A549 (cell line): ENCODE measurements around the gene TLX3. TPM values are rescaled to one million over a fixed set of nuclear protein-coding genes. Genes with fewer than 3 reads are reported as not detected.

Experiments
- ATAC-seq, 2 experiments: fragments of 200-7000 bp in 1 of 2; fragments of >200 bp in 1 of 2; cut with Nextera tagmentation in 1 of 2; cut with Tn5 transposase in 1 of 2; 3 replicates each; pipeline versions ENCODE4 v1.8.0 to v1.9.1; 2018 to 2020; ENCODE audit warnings: mild to moderate bottlenecking in 1 of 2, moderate library complexity in 1 of 2
- CTCF ChIA-PET: fragments of 300-600 bp; sonication (Branson Sonifier 250); formaldehyde crosslinking; extraction: SDS; loops from one replicate; lab custom pipeline; 2021; ENCODE audit warnings: antibody characterized with exemption, inconsistent platforms; lab: Yijun Ruan, JAX
- POLR2A ChIA-PET: fragments of 350-600 bp; formaldehyde crosslinking; extraction: SDS; loops from one replicate; lab custom pipeline; 2021; ENCODE audit warnings: antibody characterized with exemption, inconsistent platforms; lab: Yijun Ruan, JAX
- DNase-seq, 2 experiments: peaks; one replicate each; pipeline versions ENCODE4 v3.0.0 to v3.0.0-alpha.2; 2011 to 2016; ENCODE audit warnings: low read depth in 1 of 2, low spot score in 1 of 2
- FAIRE-seq: peaks from 2 replicates; lab custom pipeline; 2011; peaks lifted over from hg19 to GRCh38; lab: Jason Lieb, UNC
- H3K27ac ChIP-seq, 2 experiments: fragments of >200 bp; sonication (Bioruptor Twin); formaldehyde crosslinking; 3 replicates each; pipeline ENCODE4 v1.5.1; 2016 to 2017
- H3K4me1 ChIP-seq: fragments of >200 bp; sonication (Bioruptor Twin); formaldehyde crosslinking; 3 replicates; pipeline ENCODE4 v1.6.1; 2016
- H3K4me2 ChIP-seq: fragments of >200 bp; sonication (Bioruptor Twin); formaldehyde crosslinking; 3 replicates; pipeline ENCODE4 v1.6.1; 2016
- H3K4me3 ChIP-seq: fragments of >200 bp; sonication (Bioruptor Twin); formaldehyde crosslinking; 3 replicates; pipeline ENCODE4 v1.5.1; 2016
- H3K9me3 ChIP-seq: fragments of >200 bp; sonication (Bioruptor Twin); formaldehyde crosslinking; 3 replicates; pipeline ENCODE4 v1.6.1; 2016
- ATOH8 ChIP-seq: fragments of 250-450 bp; sonication (Bioruptor Pico); IDR thresholded peaks from 2 replicates; pipeline ENCODE4 v1.5.0; 2020; ENCODE audit warnings: low read depth, mild to moderate bottlenecking, moderate library complexity
- BCL3 ChIP-seq: fragments of >200 bp; sonication (Bioruptor Twin); formaldehyde crosslinking; IDR thresholded peaks from 3 replicates; pipeline ENCODE4 v1.6.1; 2016
- CBX8 ChIP-seq: fragments of 200-600 bp; sonication (generic); IDR thresholded peaks from 2 replicates; pipeline ENCODE4 v1.6.1; 2016
- FOXS1 ChIP-seq: fragments of 250-450 bp; sonication (Bioruptor Pico); IDR thresholded peaks from 2 replicates; pipeline ENCODE4 v1.5.0; 2020; ENCODE audit warnings: mild to moderate bottlenecking, moderate library complexity
- GATA3 ChIP-seq: IDR thresholded peaks from 2 replicates; pipeline ENCODE4 v1.6.1; 2012; ENCODE audit warnings: borderline replicate concordance
- HOXB13 ChIP-seq: fragments of 250-450 bp; sonication (Bioruptor Pico); IDR thresholded peaks from 2 replicates; pipeline ENCODE4 v1.5.0; 2020; ENCODE audit warnings: low read depth, mild to moderate bottlenecking, moderate library complexity
- KDM1A ChIP-seq: fragments of 200-600 bp; sonication (generic); IDR thresholded peaks from 2 replicates; pipeline ENCODE4 v1.6.1; 2016; ENCODE audit warnings: low read depth, mild to moderate bottlenecking
- MAZ ChIP-seq: fragments of 150-350 bp; IDR thresholded peaks from 2 replicates; pipeline ENCODE4 v1.6.1; 2014; ENCODE audit warnings: antibody characterized with exemption, low read depth, low read length, borderline replicate concordance
- NPAS2 ChIP-seq: fragments of 250-450 bp; sonication (Bioruptor Pico); IDR thresholded peaks from 2 replicates; pipeline ENCODE4 v1.8.0; 2022; ENCODE audit warnings: mild to moderate bottlenecking, moderate library complexity, borderline replicate concordance
- NR3C1 ChIP-seq: fragments of >200 bp; sonication (Bioruptor Twin); formaldehyde crosslinking; IDR thresholded peaks from 3 replicates; pipeline ENCODE4 v1.6.1; 2017
- PBX3 ChIP-seq: IDR thresholded peaks from 2 replicates; pipeline ENCODE4 v1.6.1; 2012
- POLR2AphosphoS2 ChIP-seq: conservative IDR thresholded peaks from 2 replicates; pipeline ENCODE4 v1.6.1; 2012; ENCODE audit warnings: low read length, improper control_type of control experiment, inconsistent platforms
- RAD21 ChIP-seq, 2 experiments: fragments of >200 bp in 1 of 2; sonication (Bioruptor Twin) in 1 of 2; formaldehyde crosslinking in 1 of 2; IDR thresholded peaks in 1 of 2; conservative IDR thresholded peaks in 1 of 2; 2 replicates in 1 of 2; 3 replicates in 1 of 2; pipeline ENCODE4 v1.6.1; 2012 to 2018; ENCODE audit warnings: inconsistent platforms in 1 of 2
- RCOR1 ChIP-seq: fragments of 150-350 bp; IDR thresholded peaks from 2 replicates; pipeline ENCODE4 v1.6.1; 2014; ENCODE audit warnings: antibody characterized with exemption, low read length, low read depth
- RFX5 ChIP-seq: fragments of 450-650 bp; IDR thresholded peaks from 2 replicates; pipeline ENCODE4 v1.7.1; 2014; ENCODE audit warnings: antibody characterized with exemption, mild to moderate bottlenecking, moderate library complexity
- RNF2 ChIP-seq: fragments of 200-600 bp; sonication (generic); IDR thresholded peaks from 2 replicates; pipeline ENCODE4 v1.6.1; 2016; ENCODE audit warnings: low read depth, mild to moderate bottlenecking, antibody characterized with exemption, moderate library complexity, borderline replicate concordance
- SMC3 ChIP-seq: fragments of >200 bp; sonication (Bioruptor Twin); formaldehyde crosslinking; IDR thresholded peaks from 3 replicates; pipeline ENCODE4 v1.6.1; 2018; ENCODE audit warnings: inconsistent platforms
- ZSCAN20 ChIP-seq: fragments of 250-450 bp; sonication (Bioruptor Pico); IDR thresholded peaks from 2 replicates; pipeline ENCODE4 v1.8.0; 2022; ENCODE audit warnings: mild to moderate bottlenecking, moderate library complexity
- WGBS: methylation state at CpG from one replicate; pipeline ENCODE4 v1.1.6; 2017; ENCODE audit errors: missing lambda C conversion rate; 5-methylcytosine and 5-hydroxymethylcytosine counted together
- polyA plus RNA-seq, 4 experiments: library from polyadenylated mRNA; depleted of rRNA in 3 of 4; stranded (reverse); fragments of >200 nt; fragmentation: RNase III in 1 of 4; extraction: RNeasy Plus Mini Kit Qiagen cat#74134 plus additional on column Dnase treatment in 1 of 4; gene quantifications; 2 replicates in 3 of 4; 3 replicates in 1 of 4; pipeline ENCODE4 v1.2.3, GENCODE V29; 2011 to 2017

Gene TLX3
- polyA plus RNA-seq, 2 of the 4 experiments (the other 2 are of a cell fraction), result not detected

- TF ChIP-seq HOXB13 (no peak), SMC3 (no peak), BCL3 (no peak), RCOR1 (no peak)
Measured at GRCh38 chr5:171344936-171345608, 36.0 kb downstream of the TLX3 start (continued).

GRCh38 chr5:171351536-171352073, 42.6 kb downstream of the TLX3 start:
- CTCF ChIA-PET, result interaction anchor here (0.7 to 4.9 kb wide), 6 partner anchors 8 to 546 kb away, joined by 3 to 28 read pairs (median 5); no protein-coding TSS in a partner anchor
- 55% methylated on average over 7 of the region's 7 CpGs for WGBS
- TF ChIP-seq FOXS1, result no peak
- no peak for TF ChIP-seq RAD21 (conservative IDR thresholded peaks at IDR 0.05 in 1 of 2, IDR thresholded peaks at IDR 0.05 in 1 of 2)
- TF ChIP-seq NPAS2 (CRISPR knock-in tag), result no peak
- no peak for TF ChIP-seq SMC3
- no peak overlapping the region for H3K27ac ChIP-seq
- no peak overlapping the region for H3K4me2 ChIP-seq
- ATAC-seq, result no peak; a peak in 1 of 6 replicates
- H3K9me3 ChIP-seq, result no peaks in the 10 kb centered on the region
- H3K4me1 ChIP-seq, result no peaks in the 10 kb centered on the region
- no peak overlapping the region for H3K4me3 ChIP-seq
- no peak for FAIRE-seq
- DNase-seq, result no peak
- POLR2A ChIA-PET, result interaction anchor here (0.7 kb wide), 1 partner anchor 14 kb away, joined by 4 read pairs; no protein-coding TSS in a partner anchor

GRCh38 chr5:171355302-171355724, 46.3 kb downstream of the TLX3 start:
- CTCF ChIA-PET, result interaction anchor here (0.7 to 4.9 kb wide), 3 partner anchors 12 to 546 kb away, joined by 3 to 28 read pairs (median 5); no protein-coding TSS in a partner anchor
- no peaks in the 10 kb centered on the region for H3K9me3 ChIP-seq
- POLR2A ChIA-PET, result no interaction called here
- no peak for FAIRE-seq
- H3K4me1 ChIP-seq, result no peaks in the 10 kb centered on the region
- 72% methylated on average over 5 of the region's 5 CpGs for WGBS
- TF ChIP-seq CBX8, result no peak
- no peak for TF ChIP-seq RCOR1
- no peak for TF ChIP-seq MAZ
- no peak for TF ChIP-seq ZSCAN20 (CRISPR knock-in tag)
- no peak for TF ChIP-seq BCL3
- TF ChIP-seq KDM1A, result no peak
- TF ChIP-seq NR3C1, result no peak
- TF ChIP-seq GATA3, result no peak
- TF ChIP-seq PBX3, result no peak
- no peak for TF ChIP-seq ATOH8
- TF ChIP-seq POLR2AphosphoS2, result no peak
- no peak for TF ChIP-seq RNF2
- TF ChIP-seq RFX5, result no peak
- H3K4me2 ChIP-seq, result no peak overlapping the region
- no peak overlapping the region for H3K27ac ChIP-seq
- no peak for DNase-seq
- ATAC-seq, result no peak
- H3K4me3 ChIP-seq, result no peak overlapping the region
